ENCODE measurements around the gene ZER1. TPM values are rescaled to one million over a fixed set of nuclear protein-coding genes. Genes with fewer than 3 reads are reported as not detected.
A peak's percentile ranks its signal among the peaks of the same experiment; 100 is the strongest.
"Not testable (repeated sequence)": the region's sequence is repeated elsewhere in the genome, so short reads cannot be mapped to it uniquely, and the experiment has no call there.

ZER1 gene
- total RNA-seq, 1 donor from 2014 or later = 12.7 TPM

DNA sequence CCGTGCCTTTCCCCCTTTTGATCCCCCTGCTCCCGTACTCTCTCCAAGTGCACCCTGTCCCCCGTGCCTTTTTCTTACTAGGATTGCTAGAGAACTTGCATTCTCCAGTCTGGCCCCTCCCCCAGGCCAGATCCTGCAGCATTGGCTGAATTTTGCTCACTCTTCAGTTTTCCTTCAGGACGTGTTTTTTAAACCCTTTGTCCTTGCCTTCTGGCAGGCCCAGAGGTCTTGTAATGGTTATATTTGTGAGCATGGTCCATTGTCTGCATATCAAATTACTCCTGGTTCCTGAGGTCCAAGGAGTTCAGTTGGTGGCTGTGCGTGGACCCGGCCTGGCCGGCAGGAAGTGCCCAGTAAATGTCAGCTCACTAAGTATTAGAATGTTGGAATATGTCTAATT, 15.9 kb upstream of the ZER1 start:
- DNase-seq (ENCODE audit: low read depth in 2 of 2) = peak; percentile 13 to 14

DNA sequence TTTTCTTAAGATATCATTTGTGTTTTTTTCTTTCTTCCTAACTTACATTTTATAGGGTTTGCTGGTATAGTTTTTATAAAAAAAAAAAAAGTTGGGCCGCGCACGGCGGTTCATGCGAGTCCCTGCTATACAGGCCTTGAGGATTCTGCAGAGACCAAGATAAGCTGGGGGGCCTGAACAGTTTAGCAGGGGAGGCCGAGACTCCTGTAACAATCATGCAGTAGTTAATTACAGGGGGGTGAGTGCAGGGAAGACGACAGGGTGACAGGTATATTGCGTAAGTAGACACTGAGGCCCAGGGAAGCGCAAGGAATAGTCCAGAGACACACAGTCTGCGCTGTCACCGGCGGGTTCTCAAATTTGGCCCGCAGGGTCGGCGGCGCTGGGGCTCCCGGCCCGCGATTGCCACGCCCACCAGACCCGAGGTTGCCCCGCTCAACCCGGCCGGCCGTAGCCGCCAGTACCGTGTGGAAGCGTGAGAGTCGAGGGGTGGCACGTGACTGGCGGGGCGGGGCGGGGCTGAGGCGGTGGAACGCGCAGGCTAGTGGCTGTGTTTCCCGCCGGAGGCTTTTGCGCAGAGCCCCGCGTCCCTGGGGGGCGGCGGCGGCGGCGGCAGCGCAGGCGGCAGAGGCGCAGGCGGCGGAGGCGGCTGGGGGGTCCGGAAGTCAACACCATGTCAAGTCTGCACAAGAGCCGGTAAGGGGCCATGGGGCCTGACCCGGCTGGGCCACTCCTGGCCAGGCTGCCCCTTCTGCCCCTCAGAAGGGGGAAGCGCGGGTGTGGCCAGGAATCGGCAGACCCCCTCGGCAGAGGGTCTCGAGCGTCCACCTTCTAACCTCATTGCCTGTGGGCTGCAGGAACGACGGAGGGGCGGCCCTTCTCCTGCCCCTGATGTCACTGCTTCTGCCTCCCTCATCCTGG, 15.2 kb upstream of the ZER1 start, which contains the start of gene TBC1D13:
TBC1D13 (plus strand) TSS at position 573 of the 921 bp plus-strand sequence; CDS start at position 674, 101 bp downstream.
- peak; percentile 84 to 91 for DNase-seq (ENCODE audit: low read depth in 2 of 2)

DNA sequence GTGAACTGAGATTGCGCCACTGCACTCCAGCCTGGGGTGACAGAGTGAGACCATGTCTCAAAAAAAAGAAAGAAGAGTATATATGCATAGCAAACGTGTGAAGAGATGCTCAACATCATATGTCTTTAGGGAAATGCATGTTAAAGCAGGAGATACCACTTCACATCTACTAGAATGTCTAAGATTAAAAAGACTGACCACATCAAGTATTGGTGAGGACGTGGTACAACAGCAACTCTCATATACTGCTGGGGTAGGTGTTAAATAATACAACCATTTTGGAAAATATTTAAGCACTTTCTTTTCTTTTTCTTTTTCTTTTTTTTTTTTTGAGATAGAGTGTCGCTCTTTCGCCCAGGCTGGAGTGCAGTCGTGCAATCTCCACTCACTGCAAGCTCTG, 13.7 kb upstream of the ZER1 start:
- no peak for DNase-seq (ENCODE audit: low read depth in 2 of 2)

DNA sequence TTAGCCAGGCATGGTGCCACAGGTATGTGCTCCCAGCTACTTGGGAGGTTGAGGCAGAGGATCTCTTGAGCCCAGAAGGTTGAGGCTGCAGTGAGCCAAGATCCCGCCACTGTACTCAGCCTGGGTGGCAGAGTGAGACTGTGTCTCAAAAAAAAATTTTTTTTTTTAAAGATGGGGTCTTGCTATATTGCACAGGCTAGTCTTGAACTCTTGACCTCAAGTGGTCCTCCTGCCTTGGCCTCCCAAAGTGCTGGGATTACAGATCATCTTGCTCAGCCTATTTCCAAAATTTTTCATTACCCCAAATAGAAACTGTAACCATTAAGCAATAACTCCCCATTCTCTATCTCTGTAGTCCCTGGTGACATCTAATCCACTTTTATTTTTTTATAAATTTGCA, 10.9 kb upstream of the ZER1 start:
- no peak for DNase-seq (ENCODE audit: low read depth in 2 of 2)

DNA sequence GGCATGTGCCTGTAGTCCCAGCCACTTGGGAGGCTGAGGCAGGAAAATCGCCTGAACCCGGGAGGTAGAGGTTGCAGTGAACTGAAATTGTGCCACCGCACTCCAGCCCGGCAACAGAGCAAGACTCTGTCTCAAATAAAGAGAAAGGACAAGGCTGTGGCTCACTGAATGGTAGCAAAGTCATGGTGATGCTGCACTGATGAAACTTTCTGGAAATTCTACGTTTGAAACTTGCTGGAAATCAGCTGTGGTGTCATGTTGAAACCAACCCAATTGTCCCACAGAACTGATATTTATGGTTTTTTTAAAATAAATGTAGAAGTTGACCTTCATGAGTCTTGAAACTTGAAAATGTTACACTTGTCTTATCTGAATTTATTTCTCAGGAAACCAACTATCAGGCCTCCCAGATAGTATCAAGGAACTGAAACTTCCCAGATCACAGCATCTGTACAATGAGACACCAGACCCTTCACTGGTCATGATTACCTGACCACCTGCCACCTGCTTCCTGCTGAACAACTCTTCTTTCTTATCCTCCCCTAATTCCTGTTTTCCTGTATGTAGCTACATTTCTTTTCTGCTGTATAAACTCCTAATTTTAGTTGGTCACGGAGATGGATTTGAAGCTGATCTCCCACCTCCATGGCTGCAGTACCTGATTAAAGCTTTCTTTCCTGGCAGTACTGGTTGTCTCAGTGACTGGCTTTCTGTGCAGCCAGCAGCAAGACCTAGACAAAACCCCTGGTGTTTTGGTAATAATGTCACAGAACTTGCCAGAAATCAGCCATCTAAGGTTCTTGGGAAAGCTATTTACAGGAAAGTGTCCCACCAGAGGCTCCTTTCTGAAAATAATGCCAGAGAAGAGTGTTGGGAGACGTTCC, 9.7 kb upstream of the ZER1 start:
- DNase-seq (ENCODE audit: low read depth in 2 of 2) = no peak

DNA sequence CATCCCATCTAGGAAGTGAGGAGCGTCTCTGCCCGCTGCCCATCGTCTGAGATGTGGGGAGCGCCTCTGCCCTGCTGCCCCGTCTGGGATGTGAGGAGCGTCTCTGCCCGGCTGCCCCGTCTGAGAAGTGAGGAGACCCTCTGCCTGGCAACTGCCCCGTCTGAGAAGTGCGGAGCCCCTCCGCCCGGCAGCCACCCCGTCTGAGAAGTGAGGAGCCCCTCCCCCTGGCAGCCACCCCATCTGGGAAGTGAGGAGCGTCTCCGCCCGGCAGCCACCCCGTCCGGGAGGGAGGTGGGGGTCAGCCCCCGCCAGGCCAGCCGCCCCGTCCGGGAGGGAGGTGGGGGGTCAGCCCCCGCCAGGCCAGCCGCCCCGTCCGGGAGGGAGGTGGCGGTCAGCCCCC, 8.4 kb upstream of the ZER1 start:
- not testable (repeated sequence) for DNase-seq (ENCODE audit: low read depth in 2 of 2)

DNA sequence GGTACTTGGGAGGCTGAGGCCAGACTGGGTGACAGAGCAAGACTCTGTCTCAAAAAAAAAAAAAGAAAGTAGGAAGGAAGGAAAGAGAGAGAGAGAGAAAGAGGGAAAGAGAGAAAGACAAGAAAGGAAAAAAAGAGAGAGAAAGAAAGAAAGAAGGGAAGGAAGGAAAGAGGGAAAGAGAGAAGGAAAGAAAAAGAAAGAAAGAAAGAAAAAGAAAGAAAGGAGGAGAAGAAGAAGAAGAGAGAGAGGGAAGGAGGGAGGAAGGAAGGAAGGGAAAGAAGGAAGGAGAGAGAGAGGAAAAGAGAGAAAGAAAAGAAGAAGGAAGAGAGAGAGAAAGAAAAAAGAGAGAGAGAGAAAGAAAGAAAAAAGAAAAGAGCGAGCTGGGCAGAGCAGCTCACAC, 3.1 kb upstream of the ZER1 start:
- DNase-seq (ENCODE audit: low read depth in 2 of 2) = no peak

DNA sequence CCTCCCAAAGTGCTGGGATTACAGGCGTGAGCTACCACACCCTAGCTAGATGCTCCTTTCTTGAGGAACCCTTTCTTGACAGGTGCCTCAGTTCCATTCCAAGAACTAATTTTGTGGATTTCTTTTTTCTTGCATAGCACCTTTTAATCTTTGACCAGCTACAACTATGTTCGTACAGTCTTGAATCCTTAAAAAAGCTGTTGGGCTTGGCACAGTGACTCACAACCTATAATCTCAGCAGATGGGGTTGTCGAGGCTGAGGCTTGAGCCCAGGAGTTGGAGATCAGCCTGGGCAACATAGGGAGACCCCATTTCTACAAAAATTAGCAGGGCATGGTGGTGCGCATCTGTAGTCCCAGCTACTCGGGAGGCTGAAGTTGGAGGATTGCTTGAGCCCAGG, 1.3 kb upstream of the ZER1 start:
- no peak for DNase-seq (ENCODE audit: low read depth in 2 of 2)

DNA sequence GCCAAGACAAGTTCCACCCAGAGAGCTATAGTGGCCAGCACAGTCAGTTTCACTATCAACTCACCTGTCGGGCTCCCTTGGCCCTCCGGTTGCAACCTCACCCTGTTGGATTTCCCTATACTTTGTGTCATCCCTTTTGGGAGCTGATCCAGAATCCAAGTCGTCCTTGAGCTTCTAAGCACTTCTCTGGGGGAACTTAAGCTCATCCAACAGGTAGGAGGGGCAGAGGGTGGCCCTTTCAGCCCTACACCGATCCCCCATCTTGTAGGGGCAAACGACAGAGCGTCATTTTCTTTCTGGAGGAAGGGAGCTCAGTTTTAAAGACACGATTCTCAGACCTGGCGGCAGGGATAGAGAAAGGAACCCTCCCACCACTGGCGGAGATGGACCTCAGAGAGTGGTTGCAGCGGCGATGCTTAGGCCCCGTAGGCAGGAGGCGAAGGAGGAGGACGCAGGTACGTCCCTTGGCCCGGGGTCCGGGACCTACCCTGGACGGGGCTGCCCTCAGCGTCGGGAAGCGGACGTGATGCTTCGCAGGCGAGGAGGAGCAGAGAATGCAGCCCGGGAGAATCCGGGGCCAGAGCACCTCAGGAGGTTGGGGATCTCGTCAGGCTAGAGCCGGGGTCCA, 519 bp downstream of the ZER1 start:
- peak; percentile 39 to 47 for DNase-seq (ENCODE audit: low read depth in 2 of 2)

DNA sequence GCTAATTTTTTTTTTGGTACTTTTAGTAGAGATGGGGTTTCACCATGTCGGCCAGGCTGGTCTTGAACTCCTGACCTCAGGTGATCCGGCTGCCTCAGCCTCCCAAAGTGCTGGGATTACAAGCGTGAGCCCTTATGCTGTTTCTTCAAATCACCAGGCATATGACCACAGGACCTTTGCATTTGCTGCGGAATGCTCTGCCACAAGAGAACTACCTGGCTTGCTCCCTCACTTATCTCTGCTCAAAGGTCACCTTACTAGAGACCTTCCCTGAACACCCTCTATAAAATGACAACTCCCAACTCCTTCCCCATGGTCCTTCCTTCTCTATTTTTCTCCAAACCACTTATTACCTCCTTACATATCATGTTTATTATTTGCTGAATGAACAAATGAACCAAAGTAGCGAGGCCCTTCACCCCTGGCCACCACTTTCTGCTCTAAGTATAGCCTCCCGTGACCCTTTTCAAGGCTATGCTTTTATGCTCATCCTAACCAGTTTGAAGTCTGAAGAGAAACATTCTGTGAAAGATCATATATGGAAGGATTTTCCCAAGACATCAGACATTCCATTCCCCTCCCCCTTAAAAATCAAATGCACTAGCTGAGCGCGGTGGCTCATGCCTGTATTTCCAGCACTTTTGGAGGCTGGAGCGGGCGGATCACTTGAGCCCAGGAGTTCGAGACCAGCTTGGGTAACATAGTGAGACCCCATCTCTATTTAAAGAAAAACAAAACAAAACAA, 1.3 kb downstream of the ZER1 start:
- DNase-seq (ENCODE audit: low read depth in 2 of 2) = no peak

DNA sequence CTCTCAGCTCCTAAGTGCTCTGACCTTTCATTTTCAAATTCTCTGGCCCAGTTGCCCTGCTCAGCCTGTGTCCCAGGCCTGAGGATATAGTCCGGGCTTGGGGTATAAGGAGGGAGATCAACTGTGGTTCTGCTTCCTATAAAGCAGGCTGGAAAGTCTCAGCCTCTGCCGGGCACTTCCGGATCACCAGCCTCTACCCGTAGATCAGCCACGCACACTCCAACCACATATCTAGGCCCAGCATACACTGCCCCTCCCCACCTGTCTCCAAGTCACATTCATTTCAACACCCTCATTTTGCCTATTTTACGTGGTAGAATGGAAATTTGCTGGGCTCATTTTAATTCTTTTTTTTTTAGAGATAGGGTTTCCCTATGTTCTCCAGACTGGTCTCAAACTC, 3.1 kb downstream of the ZER1 start:
- DNase-seq (ENCODE audit: low read depth in 2 of 2) = no peak

DNA sequence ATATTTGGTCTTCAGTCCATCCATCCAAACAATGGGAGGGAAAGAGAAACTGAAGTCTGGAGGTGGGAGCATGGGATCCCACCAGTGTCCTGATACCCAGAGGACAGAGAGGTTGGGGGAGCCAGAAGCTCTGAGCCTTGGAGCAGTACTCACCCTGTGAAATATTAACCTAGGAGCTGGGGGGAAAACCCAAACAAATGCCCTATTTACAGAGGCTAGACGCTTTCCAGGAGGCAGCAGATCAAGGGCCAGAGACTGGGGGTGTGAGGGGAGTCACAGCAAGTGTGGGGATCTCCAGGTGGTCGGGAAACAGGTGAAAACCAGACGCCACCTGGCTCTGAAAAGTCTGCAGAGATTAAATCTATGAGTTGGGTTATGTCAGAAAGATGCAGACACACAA, 6.2 kb downstream of the ZER1 start:
- DNase-seq (ENCODE audit: low read depth in 2 of 2) = no peak

DNA sequence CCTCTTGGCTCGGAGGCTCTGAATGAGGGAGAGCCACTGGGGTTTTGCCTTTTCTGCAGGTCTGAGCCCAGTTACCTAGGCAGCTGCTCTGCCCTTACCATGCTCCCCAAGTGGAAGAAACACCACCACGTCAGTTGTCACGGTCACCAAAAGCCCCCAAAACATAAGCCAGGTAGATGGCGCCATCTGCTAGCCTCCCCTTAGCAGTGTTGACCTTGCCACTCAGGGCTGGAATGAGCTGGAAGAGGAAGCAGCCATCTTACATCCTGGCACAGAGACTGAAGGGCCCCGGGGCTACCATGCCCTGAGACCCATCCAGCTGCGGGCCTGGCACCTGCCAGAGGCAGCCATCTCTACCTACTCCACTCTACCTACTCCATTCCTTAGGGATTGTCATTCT, 7.4 kb downstream of the ZER1 start:
- no peak for DNase-seq (ENCODE audit: low read depth in 2 of 2)

DNA sequence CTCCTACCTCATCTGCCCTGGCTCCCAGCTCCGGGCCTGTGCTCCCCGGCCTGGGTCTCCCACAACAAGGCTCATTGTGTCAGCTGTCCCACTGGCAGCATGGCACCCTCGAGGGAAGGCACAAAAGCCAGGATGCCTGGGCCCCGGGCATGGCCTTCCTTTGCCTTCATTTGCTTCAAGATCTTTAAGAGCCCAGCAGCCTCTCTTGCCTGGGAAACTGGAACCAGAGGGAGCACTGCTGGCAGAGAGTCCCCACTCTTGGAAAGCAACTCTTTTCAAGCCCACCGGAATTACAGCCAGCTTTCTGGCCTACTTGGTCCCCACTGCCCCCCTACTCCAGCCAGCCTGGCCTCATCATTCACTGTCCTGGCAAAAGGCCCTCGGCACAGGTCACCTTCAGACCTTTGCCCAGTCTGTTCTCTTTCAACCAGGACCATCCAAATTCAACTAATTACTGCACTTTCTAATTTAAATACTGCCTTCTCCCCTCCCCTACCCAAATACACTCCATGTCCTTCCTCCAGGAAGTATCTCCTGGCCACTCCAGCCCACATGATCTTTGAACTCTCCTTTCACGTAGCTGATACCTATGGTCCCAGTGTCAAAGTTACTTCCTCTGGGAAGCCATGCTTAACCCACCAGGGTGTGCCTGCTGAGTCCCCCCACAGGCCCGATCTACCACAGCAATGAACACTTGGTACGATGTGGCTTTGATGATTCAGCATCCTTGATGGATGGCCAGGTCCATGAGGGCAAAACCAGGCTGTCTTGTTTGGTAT, 8.9 kb downstream of the ZER1 start:
- no peak for DNase-seq (ENCODE audit: low read depth in 2 of 2)

DNA sequence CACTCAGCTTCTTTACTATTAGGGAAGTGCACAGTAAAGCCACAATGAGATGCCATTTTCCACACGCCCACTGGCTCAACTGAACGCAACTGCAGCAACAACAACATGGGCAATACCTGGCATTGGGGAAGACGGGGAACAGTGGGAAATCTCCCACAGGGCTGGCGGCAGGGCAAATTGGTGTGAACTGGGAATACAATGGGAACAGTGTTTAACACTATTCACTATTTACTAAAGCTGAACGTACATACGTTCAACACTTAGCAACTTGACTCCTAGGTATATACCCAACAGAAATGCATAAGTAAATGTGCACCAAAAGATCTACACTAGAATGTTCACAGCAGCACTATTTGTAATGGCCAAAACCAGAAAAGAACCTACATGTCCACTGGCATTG, 14.1 kb downstream of the ZER1 start:
- DNase-seq (ENCODE audit: low read depth in 2 of 2) = no peak

DNA sequence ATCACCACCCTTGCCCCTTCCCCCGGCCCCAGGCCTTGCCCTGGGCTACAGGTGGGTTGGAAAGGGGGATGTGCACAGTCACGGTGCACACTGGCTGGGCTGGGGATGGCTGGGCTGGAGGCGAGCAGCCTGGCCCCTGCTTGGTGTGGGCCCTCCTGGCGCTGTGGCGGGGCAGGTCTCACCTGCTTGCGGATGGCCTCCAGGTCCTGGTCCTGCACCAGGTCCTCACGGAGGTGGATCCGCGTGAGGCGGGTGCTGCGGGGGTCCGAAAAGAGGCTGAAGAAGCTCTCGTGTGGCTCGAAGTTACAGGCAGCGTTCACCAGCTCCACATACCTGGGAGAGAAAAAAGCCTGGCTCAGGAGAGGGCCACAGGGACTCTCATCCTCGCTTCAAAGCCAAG, 18.1 kb downstream of the ZER1 start:
- no peak for DNase-seq (ENCODE audit: low read depth in 2 of 2)

DNA sequence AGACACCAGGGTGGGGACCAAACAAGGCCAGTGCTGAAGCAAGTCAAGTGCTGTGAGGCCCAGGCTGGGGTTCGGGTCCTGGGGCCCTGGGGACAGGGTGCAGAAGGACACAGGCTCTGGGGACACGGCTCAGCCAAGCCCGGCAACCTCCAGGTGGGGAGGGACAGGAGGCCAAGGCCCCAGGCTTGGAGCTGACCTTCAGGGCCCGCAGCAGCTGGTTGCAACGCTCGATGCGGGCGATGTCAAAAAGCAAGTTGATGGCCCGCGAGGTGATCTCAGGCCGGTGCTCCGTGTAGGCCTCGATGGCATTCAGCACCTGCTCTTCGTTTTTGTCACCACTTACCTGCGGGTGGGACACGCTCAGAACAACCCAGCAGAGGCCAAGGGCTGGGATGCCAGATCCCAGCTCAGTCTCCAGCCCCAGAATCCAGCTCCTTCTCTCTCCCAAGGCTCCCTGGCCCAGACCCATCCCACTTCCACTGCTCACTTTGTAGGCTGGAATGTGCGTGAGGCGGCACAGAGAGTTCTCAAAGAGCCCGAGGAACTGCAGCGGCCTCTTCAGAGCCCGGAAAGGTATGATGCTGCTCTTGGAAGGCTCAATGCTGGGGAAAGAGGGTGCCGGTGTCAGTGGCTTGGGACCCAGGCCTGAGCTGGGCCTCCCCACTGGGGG, 20.7 kb downstream of the ZER1 start:
- no peak for DNase-seq (ENCODE audit: low read depth in 2 of 2)

DNA sequence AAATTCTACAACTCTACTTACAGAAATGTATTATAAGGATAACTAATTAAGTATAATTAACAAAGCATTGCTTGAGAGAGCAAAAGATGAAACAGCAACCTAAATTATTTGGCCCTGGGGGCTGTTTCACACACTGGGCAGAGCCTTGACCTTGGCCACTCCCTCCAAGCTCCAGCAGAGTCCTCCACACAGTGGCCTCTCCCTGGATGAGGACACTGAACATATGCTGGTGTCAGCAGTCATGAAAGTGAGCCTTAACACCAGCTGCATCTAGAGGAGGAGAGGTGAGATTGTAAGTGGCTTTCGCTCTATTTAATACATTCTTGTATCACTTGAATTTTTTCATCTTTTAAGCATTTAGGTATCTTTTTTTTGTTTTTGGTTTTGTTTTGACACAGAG, 24.5 kb downstream of the ZER1 start:
- DNase-seq (ENCODE audit: low read depth in 2 of 2) = no peak

DNA sequence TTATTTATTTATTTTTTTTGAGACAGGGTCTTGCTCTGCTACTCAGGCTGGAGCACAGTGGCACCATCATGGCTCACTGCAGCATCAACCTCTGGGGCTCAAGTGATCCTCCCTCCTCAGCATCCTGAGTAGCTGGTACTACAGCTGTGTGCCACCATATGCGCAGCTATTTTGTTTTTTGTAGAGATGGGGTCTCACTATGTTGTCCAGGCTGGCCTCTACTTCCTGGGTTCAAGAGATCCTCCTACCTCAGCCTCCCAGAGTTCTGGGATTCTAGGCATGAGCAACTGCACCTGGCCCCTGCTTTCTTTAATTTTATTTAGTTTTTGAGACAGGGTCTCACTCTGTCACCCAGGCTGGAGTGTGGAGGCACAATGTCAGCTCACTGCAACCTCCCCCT, 28.3 kb downstream of the ZER1 start:
- DNase-seq (ENCODE audit: low read depth in 2 of 2) = no peak

DNA sequence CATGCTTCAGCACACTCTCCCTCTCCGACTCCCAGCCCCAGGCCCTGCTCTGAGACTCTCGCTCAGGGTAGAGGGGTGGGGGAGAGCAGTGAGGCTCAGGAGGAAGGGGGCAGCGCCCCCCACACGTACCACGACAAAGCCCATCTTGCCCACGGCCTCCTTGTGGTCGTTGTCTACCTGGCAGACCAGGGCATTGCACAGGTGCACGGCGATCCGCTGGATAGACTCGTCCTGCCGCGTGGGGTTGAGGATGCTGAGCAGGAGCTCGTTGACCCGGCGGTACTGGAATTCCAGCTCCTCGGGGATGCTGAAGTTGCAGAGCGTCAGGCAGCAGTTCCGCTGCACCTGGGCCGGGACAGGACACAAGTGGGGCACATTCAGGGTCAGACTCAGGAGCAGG, 29.3 kb downstream of the ZER1 start:
- DNase-seq (ENCODE audit: low read depth in 2 of 2) = no peak

All from lung microvascular endothelial cell (primary cell).